Fibroblast of skin of left biceps (primary cell): ENCODE data around the gene ADAMTS14.

Experiments used
- DNase-seq, 2 experiments: peaks; one replicate each; pipeline ENCODE4 v3.0.0-alpha.2; 2013; ENCODE audit warnings: low read depth in 2 of 2

ADAMTS14 gene

GRCh38 chr10:70771311-70772194 lies 99.2 kb downstream of the ADAMTS14 start:
- no peak for DNase-seq

- DNase-seq: no peak
These were observed 100.3 kb downstream of the ADAMTS14 start for GRCh38 chr10:70772627-70773026.

GRCh38 chr10:70773461-70773860 lies 101.2 kb downstream of the ADAMTS14 start:
- no peak for DNase-seq

- no peak for DNase-seq
These were observed 101.9 kb downstream of the ADAMTS14 start for GRCh38 chr10:70773965-70774809.

- no peak for DNase-seq
These were observed 102.7 kb downstream of the ADAMTS14 start for GRCh38 chr10:70774810-70775678.

- DNase-seq: no peak
These were observed 103.6 kb downstream of the ADAMTS14 start for GRCh38 chr10:70775679-70776454.

- no peak for DNase-seq
These were observed 104.2 kb downstream of the ADAMTS14 start for GRCh38 chr10:70776455-70777005.

GRCh38 chr10:70777063-70777875 lies 105.0 kb downstream of the ADAMTS14 start:
- DNase-seq: no peak

GRCh38 chr10:70778267-70778924 lies 106.1 kb downstream of the ADAMTS14 start:
- DNase-seq: no peak

- DNase-seq: no peak
These were observed 106.8 kb downstream of the ADAMTS14 start for GRCh38 chr10:70779088-70779487.

GRCh38 chr10:70779511-70780369 lies 107.4 kb downstream of the ADAMTS14 start:
- no peak for DNase-seq

- DNase-seq: no peak
These were observed 108.1 kb downstream of the ADAMTS14 start for GRCh38 chr10:70780370-70780760.

GRCh38 chr10:70780772-70781171 lies 108.5 kb downstream of the ADAMTS14 start:
- no peak for DNase-seq

GRCh38 chr10:70781461-70782051 lies 109.2 kb downstream of the ADAMTS14 start:
- DNase-seq: no peak

- DNase-seq: no peak
These were observed 109.9 kb downstream of the ADAMTS14 start for GRCh38 chr10:70782086-70782745.

- DNase-seq: no peak
These were observed 110.7 kb downstream of the ADAMTS14 start for GRCh38 chr10:70782746-70783680.
